GM12878 (cell line): ENCODE measurements around the gene MMP7. TPM values are rescaled to one million over a fixed set of nuclear protein-coding genes. Genes with fewer than 3 reads are reported as not detected.

Experiments
- BMI1 ChIP-seq: fragments of 450-650 bp; IDR thresholded peaks from 2 replicates; pipeline ENCODE4 v1.6.1; 2016; ENCODE audit warnings: mild to moderate bottlenecking, moderate library complexity, borderline replicate concordance
- BRCA1 ChIP-seq: IDR thresholded peaks from 2 replicates; pipeline ENCODE4 v1.6.1; 2011; ENCODE audit warnings: low read depth, low read length, improper control_type of control experiment
- CBX3 ChIP-seq: fragments of 200-600 bp; sonication (generic); IDR thresholded peaks from 2 replicates; pipeline ENCODE4 v1.6.1; 2016; ENCODE audit warnings: low read depth, borderline replicate concordance
- CREM ChIP-seq: IDR thresholded peaks from 2 replicates; pipeline ENCODE4 v1.6.1; 2014; ENCODE audit warnings: antibody characterized with exemption, low read depth
- E2F4 ChIP-seq: IDR thresholded peaks from 2 replicates; pipeline ENCODE4 v1.6.1; 2012; ENCODE audit warnings: low read depth, low read length, improper control_type of control experiment
- FOXK2 ChIP-seq: fragments of 450-650 bp; IDR thresholded peaks from 2 replicates; pipeline ENCODE4 v1.6.1; 2017; ENCODE audit warnings: mild to moderate bottlenecking, moderate library complexity
- IKZF1 ChIP-seq: fragments of 450-650 bp; conservative IDR thresholded peaks from 2 replicates; pipeline ENCODE4 v1.6.1; 2017; ENCODE audit warnings: antibody characterized with exemption, mild to moderate bottlenecking
- JUNB ChIP-seq: IDR thresholded peaks from 2 replicates; pipeline ENCODE4 v1.6.1; 2016; ENCODE audit warnings: antibody characterized with exemption, mild to moderate bottlenecking
- KAT2A ChIP-seq: conservative IDR thresholded peaks from 2 replicates; pipeline ENCODE4 v1.6.1; 2011; ENCODE audit warnings: low read depth, low read length; ENCODE audit not compliant: control insufficient read depth
- MTA3 ChIP-seq: IDR thresholded peaks from 2 replicates; pipeline ENCODE4 v1.6.1; 2012; ENCODE audit warnings: low read length, inconsistent platforms, borderline replicate concordance
- NFIC ChIP-seq: IDR thresholded peaks from 2 replicates; pipeline ENCODE4 v1.6.1; 2012; ENCODE audit warnings: low read depth, mild to moderate bottlenecking, inconsistent platforms, low read length, moderate library complexity
- NFXL1 ChIP-seq: fragments of 450-650 bp; IDR thresholded peaks from 2 replicates; pipeline ENCODE4 v1.6.1; 2017; ENCODE audit warnings: antibody characterized with exemption, mild to moderate bottlenecking, borderline replicate concordance
- PAX5 ChIP-seq: IDR thresholded peaks from 2 replicates; pipeline ENCODE4 v1.6.1; 2011; ENCODE audit warnings: low read depth, low read length, borderline replicate concordance
- POLR2AphosphoS2 ChIP-seq: IDR thresholded peaks from 2 replicates; pipeline ENCODE4 v1.6.1; 2011; ENCODE audit warnings: low read depth, mild to moderate bottlenecking, low read length, improper control_type of control experiment, moderate library complexity
- RB1 ChIP-seq: fragments of 450-650 bp; formaldehyde crosslinking; IDR thresholded peaks from 2 replicates; pipeline ENCODE4 v1.6.1; 2017; ENCODE audit warnings: mild to moderate bottlenecking, borderline replicate concordance
- SMARCA5 ChIP-seq: fragments of 450-650 bp; IDR thresholded peaks from 2 replicates; pipeline ENCODE4 v1.6.1; 2017; ENCODE audit warnings: mild to moderate bottlenecking
- STAT3 ChIP-seq: IDR thresholded peaks from 2 replicates; pipeline ENCODE4 v1.6.1; 2011; ENCODE audit warnings: low read depth, low read length, improper control_type of control experiment
- ZNF207 ChIP-seq: fragments of 450-650 bp; IDR thresholded peaks from 2 replicates; pipeline ENCODE4 v1.6.1; 2014; ENCODE audit warnings: antibody characterized with exemption, mild to moderate bottlenecking, borderline replicate concordance
- polyA plus RNA-seq, 11 experiments: library from polyadenylated mRNA; depleted of rRNA in 4 of 11; unstranded in 6 of 11; stranded (reverse) in 5 of 11; fragments of >200 nt; fragmentation: Nextera tagmentation in 4 of 11; fragmentation: Illumina TruSeq in 1 of 11; extraction: Ambion mirVana in 4 of 11; extraction: Trizol in 1 of 11; gene quantifications; 1 replicate in 1 of 11; 2 replicates in 10 of 11; pipeline versions ENCODE4 v1.2.1 to v1.2.3, GENCODE V29; 2011 to 2016; ENCODE audit warnings: inconsistent platforms in 2 of 11, missing spikeins in 2 of 11, low read depth in 1 of 11
- total RNA-seq, 4 experiments: library from RNA; depleted of rRNA in 3 of 4; stranded (reverse); fragments of >200 nt in 3 of 4; fragmentation: Illumina TruSeq in 1 of 4; extraction: Trizol in 1 of 4; gene quantifications; 2 replicates each; pipeline versions ENCODE4 v1.2.1 to v1.2.3, GENCODE V29; 2013 to 2021
- TF ChIP-seq, protein P1 (sequence below): IDR thresholded peaks from 2 replicates; pipeline ENCODE4 v1.6.1; 2012; ENCODE audit warnings: mild to moderate bottlenecking, low read depth, low read length
- TF ChIP-seq, protein P2 (sequence below): IDR thresholded peaks from 2 replicates; pipeline ENCODE4 v1.6.1; 2011; ENCODE audit warnings: low read depth, mild to moderate bottlenecking, low read length, moderate library complexity, borderline replicate concordance; ENCODE audit errors: extremely low read depth

MMP7 gene
- total and polyA plus RNA-seq, 10 of the 15 experiments (the other 5 are each of a cell fraction or from before 2014, with no cell fraction given): 0.63 to 18.0 (median 1.1) TPM

GRCh38 chr11:102553835-102554282 is 23.3 kb upstream of the MMP7 start (continued):
- TF ChIP-seq BRCA1 (no peak), SMARCA5 (no peak), ZNF207 (no peak), CBX3 (no peak), NFIC (peak; percentile 99), E2F4 (no peak), PAX5 (peak; percentile 88), FOXK2 (no peak), IKZF1 (peak; percentile 89), KAT2A (no peak), JUNB (peak; percentile 92), RB1 (no peak), NFXL1 (no peak), MTA3 (peak; percentile 97), POLR2AphosphoS2 (no peak), BMI1 (no peak), STAT3 (no peak), CREM (peak; percentile 96)
- TF ChIP-seq, protein P1, sequence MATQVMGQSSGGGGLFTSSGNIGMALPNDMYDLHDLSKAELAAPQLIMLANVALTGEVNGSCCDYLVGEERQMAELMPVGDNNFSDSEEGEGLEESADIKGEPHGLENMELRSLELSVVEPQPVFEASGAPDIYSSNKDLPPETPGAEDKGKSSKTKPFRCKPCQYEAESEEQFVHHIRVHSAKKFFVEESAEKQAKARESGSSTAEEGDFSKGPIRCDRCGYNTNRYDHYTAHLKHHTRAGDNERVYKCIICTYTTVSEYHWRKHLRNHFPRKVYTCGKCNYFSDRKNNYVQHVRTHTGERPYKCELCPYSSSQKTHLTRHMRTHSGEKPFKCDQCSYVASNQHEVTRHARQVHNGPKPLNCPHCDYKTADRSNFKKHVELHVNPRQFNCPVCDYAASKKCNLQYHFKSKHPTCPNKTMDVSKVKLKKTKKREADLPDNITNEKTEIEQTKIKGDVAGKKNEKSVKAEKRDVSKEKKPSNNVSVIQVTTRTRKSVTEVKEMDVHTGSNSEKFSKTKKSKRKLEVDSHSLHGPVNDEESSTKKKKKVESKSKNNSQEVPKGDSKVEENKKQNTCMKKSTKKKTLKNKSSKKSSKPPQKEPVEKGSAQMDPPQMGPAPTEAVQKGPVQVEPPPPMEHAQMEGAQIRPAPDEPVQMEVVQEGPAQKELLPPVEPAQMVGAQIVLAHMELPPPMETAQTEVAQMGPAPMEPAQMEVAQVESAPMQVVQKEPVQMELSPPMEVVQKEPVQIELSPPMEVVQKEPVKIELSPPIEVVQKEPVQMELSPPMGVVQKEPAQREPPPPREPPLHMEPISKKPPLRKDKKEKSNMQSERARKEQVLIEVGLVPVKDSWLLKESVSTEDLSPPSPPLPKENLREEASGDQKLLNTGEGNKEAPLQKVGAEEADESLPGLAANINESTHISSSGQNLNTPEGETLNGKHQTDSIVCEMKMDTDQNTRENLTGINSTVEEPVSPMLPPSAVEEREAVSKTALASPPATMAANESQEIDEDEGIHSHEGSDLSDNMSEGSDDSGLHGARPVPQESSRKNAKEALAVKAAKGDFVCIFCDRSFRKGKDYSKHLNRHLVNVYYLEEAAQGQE: 0 out of 2 replicates have a peak, but pooled peaks have one; percentile 33
- TF ChIP-seq, protein P2, sequence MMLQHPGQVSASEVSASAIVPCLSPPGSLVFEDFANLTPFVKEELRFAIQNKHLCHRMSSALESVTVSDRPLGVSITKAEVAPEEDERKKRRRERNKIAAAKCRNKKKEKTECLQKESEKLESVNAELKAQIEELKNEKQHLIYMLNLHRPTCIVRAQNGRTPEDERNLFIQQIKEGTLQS: no peak
